ENCODE results near the gene VSIG4. TPM values are rescaled to one million over a fixed set of nuclear protein-coding genes. Genes with fewer than 3 reads are reported as not detected.

VSIG4 gene
- total and polyA plus RNA-seq, 7 donors = 5.8 to 24.5 (median 13.4) TPM

DNA sequence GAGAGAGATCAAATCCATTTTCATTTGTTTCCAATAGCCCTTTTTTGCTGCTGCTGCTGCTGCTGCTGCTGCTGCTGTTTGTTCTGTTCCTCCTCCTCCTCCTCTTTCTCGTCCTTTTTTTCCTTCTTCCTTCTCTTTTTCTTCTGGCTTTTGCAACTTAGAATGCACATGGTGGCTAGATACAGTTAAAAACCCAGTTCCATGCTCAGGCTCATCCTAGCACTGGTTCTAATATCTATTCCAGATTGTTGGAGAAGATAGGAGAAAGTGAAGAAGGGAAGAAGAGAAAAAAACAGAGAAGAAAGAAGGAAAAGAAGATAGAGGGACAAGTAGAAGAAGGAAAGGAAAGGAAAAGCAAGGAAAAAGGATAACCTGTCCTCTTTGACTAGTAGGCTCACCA is 39.7 kb downstream of the VSIG4 start:
- TF ChIP-seq, protein P1, sequence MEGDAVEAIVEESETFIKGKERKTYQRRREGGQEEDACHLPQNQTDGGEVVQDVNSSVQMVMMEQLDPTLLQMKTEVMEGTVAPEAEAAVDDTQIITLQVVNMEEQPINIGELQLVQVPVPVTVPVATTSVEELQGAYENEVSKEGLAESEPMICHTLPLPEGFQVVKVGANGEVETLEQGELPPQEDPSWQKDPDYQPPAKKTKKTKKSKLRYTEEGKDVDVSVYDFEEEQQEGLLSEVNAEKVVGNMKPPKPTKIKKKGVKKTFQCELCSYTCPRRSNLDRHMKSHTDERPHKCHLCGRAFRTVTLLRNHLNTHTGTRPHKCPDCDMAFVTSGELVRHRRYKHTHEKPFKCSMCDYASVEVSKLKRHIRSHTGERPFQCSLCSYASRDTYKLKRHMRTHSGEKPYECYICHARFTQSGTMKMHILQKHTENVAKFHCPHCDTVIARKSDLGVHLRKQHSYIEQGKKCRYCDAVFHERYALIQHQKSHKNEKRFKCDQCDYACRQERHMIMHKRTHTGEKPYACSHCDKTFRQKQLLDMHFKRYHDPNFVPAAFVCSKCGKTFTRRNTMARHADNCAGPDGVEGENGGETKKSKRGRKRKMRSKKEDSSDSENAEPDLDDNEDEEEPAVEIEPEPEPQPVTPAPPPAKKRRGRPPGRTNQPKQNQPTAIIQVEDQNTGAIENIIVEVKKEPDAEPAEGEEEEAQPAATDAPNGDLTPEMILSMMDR (IDR thresholded peaks at IDR 0.05) = no peak
- Histone ChIP-seq H3K4me1 (no peaks in the 10 kb centered on the region), H3K27me3 (ENCODE audit: insufficient read depth in 3 of 3, low read length in 2 of 3) (peaks cover 0 to 22% (median 0%) of the 10 kb centered on the region in 3 donors), H3K4me3 (no peak overlapping the region), H3K27ac (no peak overlapping the region), H3K9me3 (no peaks in the 10 kb centered on the region), H3K36me3 (ENCODE audit: insufficient read depth in 1 of 2, low read depth in 1 of 2) (no peaks in the 10 kb centered on the region)
- DNase-seq (no peak), ATAC-seq (no peak)
- intact Hi-C loops (cut with DNase I) = no loop called here
- 14 to 43% (median 25%) methylated on average over 1 of the region's 1 CpG for WGBS, 3 donors

GRCh38 chrX:65999563-66000148 is 40.2 kb downstream of the VSIG4 start:
- Histone ChIP-seq H3K27me3 (ENCODE audit: insufficient read depth in 3 of 3, low read length in 2 of 3) (peaks cover 0 to 22% (median 0%) of the 10 kb centered on the region in 3 donors), H3K4me3 (no peak overlapping the region), H3K9me3 (no peaks in the 10 kb centered on the region), H3K27ac (no peak overlapping the region), H3K4me1 (no peaks in the 10 kb centered on the region), H3K36me3 (ENCODE audit: insufficient read depth in 1 of 2, low read depth in 1 of 2) (no peaks in the 10 kb centered on the region)
- TF ChIP-seq, protein P1 (IDR thresholded peaks at IDR 0.05) = no peak
- ATAC-seq (no peak), DNase-seq (no peak)
- intact Hi-C loops (cut with DNase I) = no loop called here
- WGBS, 3 donors = 60 to 76% (median 75%) methylated on average over 1 of the region's 1 CpG

DNA sequence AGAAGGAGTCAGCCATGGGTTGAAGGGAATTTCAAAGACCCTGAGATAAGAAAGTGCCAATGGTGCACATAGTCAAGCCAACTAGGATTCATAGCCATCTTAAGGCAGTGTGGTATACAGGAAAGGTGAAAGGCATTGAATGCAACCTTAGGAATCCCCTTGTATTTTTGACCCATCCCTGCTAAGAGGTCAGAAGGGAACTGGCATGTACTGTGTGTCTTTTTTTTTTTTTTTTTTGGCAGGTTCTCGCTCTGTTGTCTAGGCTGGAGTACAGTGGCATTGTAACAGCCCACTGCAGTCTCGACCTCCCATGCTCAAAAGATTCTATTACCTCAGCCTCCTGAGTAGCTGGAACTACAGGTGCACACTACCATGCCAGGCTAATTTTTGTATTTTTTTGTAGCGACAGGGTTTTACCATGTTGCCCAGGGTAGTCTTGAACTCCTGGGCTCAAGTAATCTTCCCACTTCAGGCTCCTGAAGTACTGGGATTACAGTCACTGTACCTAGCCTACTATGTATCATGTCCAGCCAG is 40.8 kb downstream of the VSIG4 start:
- no peaks in the 10 kb centered on the region for H3K9me3 ChIP-seq
- TF ChIP-seq, protein P1 (IDR thresholded peaks at IDR 0.05) = no peak
- DNase-seq (no peak), ATAC-seq (no peak)
- peaks cover 0 to 22% (median 0%) of the 10 kb centered on the region in 3 donors for H3K27me3 ChIP-seq (ENCODE audit: insufficient read depth in 3 of 3, low read length in 2 of 3)
- H3K4me1 ChIP-seq = no peaks in the 10 kb centered on the region
- intact Hi-C loops (cut with DNase I) = no loop called here
- no peaks in the 10 kb centered on the region for H3K36me3 ChIP-seq (ENCODE audit: insufficient read depth in 1 of 2, low read depth in 1 of 2)
- no peak overlapping the region for H3K4me3 ChIP-seq
- 66 to 87% (median 75%) methylated on average over 2 to 3 of the region's 3 CpGs for WGBS, 3 donors
- H3K27ac ChIP-seq = no peak overlapping the region

DNA sequence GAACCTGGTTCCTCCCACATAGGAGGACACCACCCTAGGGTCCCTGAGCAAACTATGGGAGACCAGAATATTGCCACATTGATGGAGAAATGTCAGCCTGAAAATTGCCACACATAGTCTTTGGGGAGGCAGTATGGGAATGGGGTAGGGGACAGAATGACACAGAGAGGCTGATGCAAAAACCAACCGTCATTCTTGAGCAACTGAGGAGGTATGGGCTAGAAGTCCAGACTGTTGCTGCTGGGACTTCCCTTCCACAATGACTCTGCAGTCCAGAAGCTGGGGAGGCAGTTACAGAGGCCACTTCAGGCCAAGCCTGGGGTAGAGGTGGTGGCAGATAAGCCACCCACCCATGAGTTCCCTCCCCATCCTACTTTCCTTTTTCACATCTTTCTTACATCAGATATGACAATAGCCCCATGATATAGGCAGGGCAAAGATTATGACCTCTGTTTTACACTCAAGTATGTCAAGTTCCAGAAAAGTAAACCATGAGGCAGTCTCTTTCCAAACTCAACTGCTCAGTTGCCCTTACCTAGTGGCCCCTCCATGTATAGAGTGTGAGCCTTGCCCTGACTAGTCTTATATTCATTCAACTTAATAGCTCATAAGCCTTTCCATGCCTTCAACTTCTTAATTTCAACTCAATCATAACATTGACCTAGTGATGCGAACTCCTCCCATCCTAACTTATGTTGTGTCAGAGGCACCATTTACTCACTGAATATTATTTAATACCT is 41.7 kb downstream of the VSIG4 start:
- no peaks in the 10 kb centered on the region for H3K36me3 ChIP-seq (ENCODE audit: insufficient read depth in 1 of 2, low read depth in 1 of 2)

More for the DNA sequence above, 41.7 kb downstream of the VSIG4 start:
- H3K27me3 ChIP-seq (ENCODE audit: insufficient read depth in 3 of 3, low read length in 2 of 3) = peaks cover 0 to 22% (median 0%) of the 10 kb centered on the region in 3 donors
- intact Hi-C loops (cut with DNase I) = no loop called here
- TF ChIP-seq, protein P1 (IDR thresholded peaks at IDR 0.05) = no peak
- no peak for DNase-seq
- no peak for ATAC-seq
- H3K27ac ChIP-seq = no peak overlapping the region
- H3K4me1 ChIP-seq = no peaks in the 10 kb centered on the region
- 77 to 94% (median 81%) methylated on average over 2 of the region's 2 CpGs for WGBS, 3 donors
- no peak overlapping the region for H3K4me3 ChIP-seq
- H3K9me3 ChIP-seq = no peaks in the 10 kb centered on the region

Measured in psoas muscle (tissue), 8 donors.